ENCODE data around the gene ZNF33B.
"Not testable (repeated sequence)": the region's sequence is repeated elsewhere in the genome, so short reads cannot be mapped to it uniquely, and the experiment has no call there.

ZNF33B gene

GRCh38 chr10:42638055-42638820 lies at the start of gene ZNF33B:
TSS of gene ZNF33B (minus strand) at chr10:42638570. CDS start at chr10:42636928, 1,642 bp downstream.
- DNase-seq = peak; percentile 95

- DNase-seq = no peak
Observed at GRCh38 chr10:42684517-42684916, 46.1 kb upstream of the ZNF33B start.

DNA sequence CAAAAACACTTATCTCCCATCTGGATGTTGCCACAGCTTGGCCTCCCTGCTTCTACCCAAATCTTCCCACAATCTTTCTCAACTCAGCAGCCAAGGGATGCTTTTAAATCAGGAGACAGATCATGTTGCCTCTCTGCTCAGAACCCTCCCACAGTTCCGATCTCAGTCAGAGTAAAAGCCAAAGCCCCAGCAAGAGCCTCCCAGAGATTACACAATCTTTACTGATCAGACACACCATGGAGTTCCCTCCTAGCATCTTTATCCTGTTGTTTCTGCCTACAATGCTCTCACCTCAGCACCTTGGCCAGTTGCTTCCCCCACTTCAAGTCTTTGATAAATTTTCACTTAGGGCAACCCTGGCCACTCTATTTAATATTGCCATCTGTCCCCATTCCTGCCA lies 41.9 kb upstream of the ZNF33B start:
- no peak for DNase-seq

GRCh38 chr10:42665181-42665979 lies 27.0 kb upstream of the ZNF33B start:
- not testable (repeated sequence) for DNase-seq

- no peak for DNase-seq
Observed at GRCh38 chr10:42654419-42654818, 16.0 kb upstream of the ZNF33B start.

DNA sequence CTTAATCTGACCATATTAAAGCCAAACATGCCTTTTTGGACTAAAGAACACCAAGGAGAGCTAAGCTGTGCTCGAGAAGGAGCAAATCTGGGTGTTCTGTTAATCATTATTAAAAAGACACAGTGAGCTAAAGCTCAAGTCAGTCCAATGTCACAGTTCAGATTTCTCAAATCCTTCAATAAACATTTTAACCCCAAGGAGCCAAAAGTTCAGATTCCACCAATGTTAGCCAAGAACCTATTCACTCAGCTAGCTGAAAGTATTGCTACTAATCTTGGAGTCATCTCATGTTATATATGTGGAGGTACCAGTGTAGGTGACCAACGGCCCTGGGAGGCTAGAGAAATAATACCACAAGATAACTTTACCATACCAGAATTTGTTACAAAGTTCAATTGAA lies 14.5 kb upstream of the ZNF33B start:
- DNase-seq = no peak

DNA sequence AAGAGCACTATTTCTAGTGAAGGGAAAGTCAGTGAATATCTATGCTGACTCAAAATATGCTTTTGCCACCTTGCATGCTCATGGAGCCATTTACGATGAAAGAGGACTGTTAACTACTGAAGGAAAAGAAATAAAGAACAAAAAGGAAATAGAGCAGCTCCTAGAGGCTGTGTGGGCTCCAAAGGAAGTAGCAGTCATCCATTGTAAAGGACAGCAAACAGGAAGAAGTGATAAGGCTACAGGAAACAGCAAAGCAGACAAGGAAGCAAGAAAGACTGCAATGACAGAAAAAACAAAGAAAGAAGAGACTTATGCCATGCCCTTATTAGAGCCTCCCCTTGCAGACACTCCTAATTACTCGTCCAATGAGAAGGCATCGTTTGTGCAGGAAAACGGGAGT lies 12.0 kb upstream of the ZNF33B start:
- no peak for DNase-seq

DNA sequence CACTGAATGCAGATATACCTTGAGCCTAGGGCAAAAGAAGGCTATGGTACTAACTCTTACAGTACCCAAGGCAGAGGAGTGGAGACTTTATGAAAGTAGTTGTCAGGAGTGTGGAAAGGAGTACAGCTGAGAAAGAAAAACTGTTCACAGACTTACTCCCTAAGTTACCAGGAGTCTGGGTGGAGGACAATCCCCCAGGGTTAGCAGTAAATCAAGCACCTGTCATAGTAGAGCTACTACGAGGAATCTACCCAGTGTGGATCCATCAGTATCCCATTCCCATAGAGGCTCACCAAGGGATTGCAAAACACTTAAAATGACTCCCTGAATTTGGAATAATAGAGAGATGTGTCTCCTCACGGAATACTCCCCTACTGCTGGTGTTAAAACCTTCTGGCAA lies 10.1 kb upstream of the ZNF33B start:
- no peak for DNase-seq

- peak; percentile 46 for DNase-seq
Observed at GRCh38 chr10:42646687-42647640, 8.6 kb upstream of the ZNF33B start.

GRCh38 chr10:42646214-42646613 lies 7.8 kb upstream of the ZNF33B start:
- DNase-seq = no peak

GRCh38 chr10:42645516-42645915 lies 7.1 kb upstream of the ZNF33B start:
- no peak for DNase-seq

DNA sequence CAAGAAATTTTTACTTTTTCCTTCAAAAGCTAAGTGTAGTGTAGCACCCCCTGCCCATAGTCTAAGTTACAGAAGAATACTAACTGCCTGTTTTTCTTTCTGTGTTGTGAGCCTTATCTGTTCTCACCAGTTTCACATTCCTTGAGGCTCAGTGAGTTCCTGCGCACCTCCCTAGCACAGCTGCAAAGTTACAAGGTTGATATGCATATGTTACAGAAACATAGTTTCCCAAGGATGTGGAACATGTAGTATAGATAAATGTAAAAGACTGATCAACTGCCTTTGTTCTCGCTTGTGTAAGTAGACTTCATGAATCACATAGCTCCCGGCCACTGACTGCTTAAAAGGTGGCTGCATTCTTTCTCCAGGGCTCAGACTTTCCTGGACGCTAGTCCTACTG lies 6.7 kb upstream of the ZNF33B start:
- DNase-seq = no peak

DNA sequence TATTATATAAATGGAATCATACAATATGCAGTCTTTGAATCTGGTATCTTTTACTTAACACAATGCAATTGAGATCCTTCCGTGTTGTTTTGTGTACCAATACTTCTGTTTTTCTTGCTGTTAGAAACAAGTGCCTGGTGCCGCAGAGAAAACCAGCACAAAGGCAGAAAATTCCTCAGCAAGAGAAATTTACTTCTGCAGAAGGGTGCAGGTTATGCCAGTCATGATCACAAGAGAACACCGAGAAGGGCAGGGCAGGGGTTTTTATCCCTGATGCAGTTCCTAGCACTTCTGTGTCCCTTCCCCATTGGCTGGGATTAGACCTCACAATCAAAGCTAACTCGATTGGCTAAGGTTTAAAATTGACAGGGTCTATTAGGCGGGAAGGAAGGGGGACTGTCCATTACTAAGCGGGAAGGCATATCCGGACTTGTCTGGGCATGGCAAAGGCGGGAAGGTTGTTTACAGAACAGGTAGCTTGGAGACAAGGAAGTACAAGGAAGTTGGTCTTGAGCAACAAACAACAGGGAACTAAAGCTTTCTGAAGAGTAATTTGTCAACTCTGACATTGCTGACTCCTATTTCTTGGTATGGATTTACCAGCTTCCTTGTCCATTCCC lies 2.4 kb upstream of the ZNF33B start:
- no peak for DNase-seq

- no peak for DNase-seq
Observed at GRCh38 chr10:42638821-42639270, 476 bp upstream of the ZNF33B start.

DNA sequence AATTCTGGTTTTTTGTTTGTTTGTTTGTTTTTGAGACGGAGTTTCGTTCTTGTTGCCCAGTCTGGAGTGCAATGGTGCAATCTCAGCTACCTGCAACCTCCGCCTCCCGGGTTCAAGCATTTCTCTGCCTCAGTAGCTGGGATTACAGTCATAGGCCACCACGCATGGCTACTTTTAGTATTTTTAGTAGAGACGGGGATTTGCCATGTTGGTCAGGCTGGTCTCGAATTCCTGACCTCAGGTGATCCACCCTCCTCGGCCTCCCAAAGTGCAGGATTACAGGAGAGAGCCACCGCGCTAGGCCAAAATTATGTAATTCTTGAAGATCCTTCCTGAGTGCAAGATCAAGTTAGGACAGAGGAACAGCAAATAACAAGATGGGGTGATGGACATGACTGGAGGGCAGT lies 719 bp downstream of the ZNF33B start:
- DNase-seq = no peak

GRCh38 chr10:42637142-42637541 lies 1.2 kb downstream of the ZNF33B start:
- DNase-seq = no peak

GRCh38 chr10:42635098-42635497 lies 3.3 kb downstream of the ZNF33B start:
- DNase-seq = no peak

DNA sequence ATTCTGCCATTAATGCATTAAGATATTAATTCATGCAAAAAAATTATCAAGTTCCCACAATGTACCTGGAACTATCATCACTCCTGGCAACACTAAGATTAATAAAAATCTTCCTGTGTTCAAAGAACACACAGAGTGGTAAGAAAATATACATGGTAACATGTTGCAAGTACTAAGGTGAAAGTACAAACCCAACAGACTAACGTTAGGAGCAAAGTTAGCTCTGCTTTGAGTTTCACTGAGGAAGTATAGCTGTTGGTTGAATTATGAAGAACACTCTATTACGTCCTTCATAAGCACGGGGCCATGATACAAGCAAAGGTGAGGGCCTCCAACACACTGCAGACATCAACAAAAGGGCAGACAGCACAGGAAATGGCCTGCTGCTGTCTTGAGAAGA lies 5.8 kb downstream of the ZNF33B start:
- DNase-seq = no peak

DNA sequence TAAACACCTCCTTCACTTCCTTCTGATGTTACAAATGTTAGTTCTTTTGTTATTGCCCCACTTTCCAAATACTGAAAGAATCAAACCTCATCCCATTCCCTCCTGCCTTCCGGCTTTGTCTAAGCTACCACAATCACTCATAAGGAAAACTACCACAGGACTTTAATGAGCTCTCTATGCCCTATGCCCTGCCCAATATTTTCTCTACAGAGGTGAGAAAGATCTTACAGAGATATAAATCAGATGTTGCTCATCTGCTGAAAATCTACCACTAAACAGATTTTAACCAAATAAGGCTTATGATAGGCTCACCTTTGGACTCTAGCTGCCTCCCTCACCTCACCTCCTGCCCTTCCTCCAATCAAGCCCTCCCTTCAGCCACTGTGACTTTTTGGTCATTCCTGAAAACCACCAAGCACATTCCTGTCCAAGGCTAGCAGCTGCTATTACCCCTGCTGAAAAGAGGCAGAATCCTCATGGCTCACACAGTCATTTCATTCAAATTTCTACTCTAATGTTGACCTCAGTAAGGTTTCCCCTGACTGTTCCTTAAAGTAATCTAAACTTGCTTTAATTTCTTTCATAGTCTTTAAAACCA lies 7.7 kb downstream of the ZNF33B start:
- DNase-seq = no peak

DNA sequence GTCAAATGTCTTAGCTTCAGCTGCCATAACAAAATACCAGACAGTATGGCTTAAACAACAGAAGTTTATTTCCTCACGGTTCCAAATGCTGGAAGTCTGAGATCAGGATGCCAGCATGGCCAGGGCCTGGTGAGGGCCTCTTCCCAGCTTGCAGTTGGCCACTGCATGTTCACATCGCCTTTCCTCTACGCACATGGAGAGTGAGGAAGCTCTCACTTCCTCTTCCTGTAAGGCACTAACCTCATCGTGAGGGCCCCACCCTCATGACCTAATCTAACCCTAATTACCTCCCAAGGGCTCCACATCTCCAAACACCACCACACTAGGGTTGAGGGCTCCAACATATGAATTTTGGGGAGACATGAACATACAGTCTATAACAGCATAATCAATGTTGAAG lies 14.4 kb downstream of the ZNF33B start:
- DNase-seq = no peak

GRCh38 chr10:42618424-42618823 lies 19.9 kb downstream of the ZNF33B start:
- DNase-seq = no peak

- DNase-seq = no peak
Observed at GRCh38 chr10:42615419-42615818, 23.0 kb downstream of the ZNF33B start.
